ENCODE results near the gene CAV1.
A peak's percentile ranks its signal among the peaks of the same experiment; 100 is the strongest.

The CAV1 gene

GRCh38 chr7:116516324-116516723 lies 8.5 kb upstream of the CAV1 start:
- H3K36me3 ChIP-seq (ENCODE audit: control insufficient read depth in 1 of 2, insufficient read depth in 2 of 2, low read depth in 1 of 2, low read length in 2 of 2): no peaks in the 10 kb centered on the region

DNA sequence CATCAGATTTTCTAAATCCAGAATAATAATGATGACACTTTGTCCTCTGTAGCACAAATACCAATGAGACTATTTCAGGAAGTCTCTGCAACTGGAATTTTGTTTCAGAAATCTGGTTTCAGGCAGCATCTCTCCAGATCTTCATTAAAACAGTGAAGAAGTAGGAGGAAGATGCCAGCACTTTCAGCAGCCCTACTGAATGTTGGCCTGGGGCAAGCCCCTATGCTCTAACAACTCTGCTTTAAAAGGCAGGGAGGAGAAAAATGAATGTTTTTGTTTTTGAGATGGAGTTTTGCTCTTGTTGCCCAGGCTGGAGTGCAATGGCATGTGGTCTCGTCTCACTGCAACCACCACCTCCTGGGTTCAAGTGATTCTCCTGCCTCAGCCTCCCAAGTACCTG lies 7.2 kb upstream of the CAV1 start:
- no peak for DNase-seq
- no peak overlapping the region for H2AFZ ChIP-seq (ENCODE audit: low read depth, low read length)
- H2BK5ac ChIP-seq (ENCODE audit: low read depth, low read length, poor library complexity, severe bottlenecking): no peak overlapping the region
- no peak overlapping the region for H3K4ac ChIP-seq (ENCODE audit: low read depth in 1 of 2, low read length in 2 of 2)
- WGBS: 88% methylated on average over 1 of the region's 1 CpG
- no peak overlapping the region for H3K18ac ChIP-seq (ENCODE audit: low read depth in 1 of 2, low read length in 2 of 2)
- H4K8ac ChIP-seq (ENCODE audit: low read length): no peak overlapping the region
- H2BK120ac ChIP-seq (ENCODE audit: low read depth, low read length): no peak overlapping the region
- no peak overlapping the region for H2AK5ac ChIP-seq (ENCODE audit: low read length, severe bottlenecking)
- H3K4me1 ChIP-seq (ENCODE audit: control insufficient read depth, insufficient read depth, low read depth, low read length): peaks cover 3% of the 10 kb centered on the region
- H2BK12ac ChIP-seq (ENCODE audit: low read length in 2 of 2): no peak overlapping the region
- H3K4me2 ChIP-seq (ENCODE audit: low read length, poor library complexity, severe bottlenecking): no peak overlapping the region
- no peak overlapping the region for H3K4me3 ChIP-seq (ENCODE audit: insufficient read depth in 1 of 2, low read depth in 1 of 2, low read length in 2 of 2)
- H3K27ac ChIP-seq (ENCODE audit: low read length, poor library complexity, severe bottlenecking): no peak overlapping the region
- H3K23ac ChIP-seq (ENCODE audit: low read length in 2 of 2): no peak overlapping the region
- no peaks in the 10 kb centered on the region for H3K9me3 ChIP-seq (ENCODE audit: control insufficient read depth, low read length)
- H4K91ac ChIP-seq (ENCODE audit: low read length): no peak overlapping the region
- H3K79me1 ChIP-seq (replicated peaks; ENCODE audit: low read length, poor library complexity, severe bottlenecking): no peaks in the 10 kb centered on the region
- H3K36me3 ChIP-seq (ENCODE audit: control insufficient read depth in 1 of 2, insufficient read depth in 2 of 2, low read depth in 1 of 2, low read length in 2 of 2): no peaks in the 10 kb centered on the region
- H3K14ac ChIP-seq (ENCODE audit: low read length in 2 of 2): no peak overlapping the region
- H3K9ac ChIP-seq (ENCODE audit: low read length): no peak overlapping the region
- no peaks in the 10 kb centered on the region for H3K27me3 ChIP-seq (ENCODE audit: control insufficient read depth in 1 of 2, insufficient read depth in 1 of 2, low read length in 2 of 2)
- no peak overlapping the region for H2BK15ac ChIP-seq (ENCODE audit: low read depth, poor library complexity, severe bottlenecking)

More at GRCh38 chr7:116516324-116516723, 8.5 kb upstream of the CAV1 start:
- Histone ChIP-seq H3K27me3 (ENCODE audit: control insufficient read depth in 1 of 2, insufficient read depth in 1 of 2, low read length in 2 of 2) (no peaks in the 10 kb centered on the region), H3K9ac (ENCODE audit: low read length) (no peak overlapping the region), H3K23ac (ENCODE audit: low read length in 2 of 2) (no peak overlapping the region), H3K14ac (ENCODE audit: low read length in 2 of 2) (no peak overlapping the region), H3K4me3 (ENCODE audit: insufficient read depth in 1 of 2, low read depth in 1 of 2, low read length in 2 of 2) (no peak overlapping the region), H3K27ac (ENCODE audit: low read length, poor library complexity, severe bottlenecking) (no peak overlapping the region), H3K79me1 (replicated peaks; ENCODE audit: low read length, poor library complexity, severe bottlenecking) (no peaks in the 10 kb centered on the region), H2BK12ac (ENCODE audit: low read length in 2 of 2) (no peak overlapping the region), H3K4me2 (ENCODE audit: low read length, poor library complexity, severe bottlenecking) (no peak overlapping the region), H4K8ac (ENCODE audit: low read length) (no peak overlapping the region), H3K18ac (ENCODE audit: low read depth in 1 of 2, low read length in 2 of 2) (no peak overlapping the region), H2BK15ac (ENCODE audit: low read depth, poor library complexity, severe bottlenecking) (no peak overlapping the region), H3K4me1 (ENCODE audit: control insufficient read depth, insufficient read depth, low read depth, low read length) (peaks cover 7% of the 10 kb centered on the region), H2AK5ac (ENCODE audit: low read length, severe bottlenecking) (no peak overlapping the region), H2BK5ac (ENCODE audit: low read depth, low read length, poor library complexity, severe bottlenecking) (no peak overlapping the region), H3K4ac (ENCODE audit: low read depth in 1 of 2, low read length in 2 of 2) (no peak overlapping the region), H2BK120ac (ENCODE audit: low read depth, low read length) (no peak overlapping the region), H4K91ac (ENCODE audit: low read length) (no peak overlapping the region), H3K9me3 (ENCODE audit: control insufficient read depth, low read length) (no peaks in the 10 kb centered on the region), H2AFZ (ENCODE audit: low read depth, low read length) (no peak overlapping the region)
- DNase-seq: no peak

- Histone ChIP-seq H2AFZ (ENCODE audit: low read depth, low read length) (no peak overlapping the region), H3K4me2 (ENCODE audit: low read length, poor library complexity, severe bottlenecking) (no peak overlapping the region), H2AK5ac (ENCODE audit: low read length, severe bottlenecking) (no peak overlapping the region)
Observed at GRCh38 chr7:116518961-116519360, 5.9 kb upstream of the CAV1 start.

GRCh38 chr7:116521046-116521664 lies 3.7 kb upstream of the CAV1 start:
- no peak overlapping the region for H3K4me2 ChIP-seq (ENCODE audit: low read length, poor library complexity, severe bottlenecking)
- DNase-seq: peak; percentile 60
- WGBS: 90% methylated on average over 1 of the region's 6 CpGs
- no peak overlapping the region for H2AFZ ChIP-seq (ENCODE audit: low read depth, low read length)
- H3K79me1 ChIP-seq (replicated peaks; ENCODE audit: low read length, poor library complexity, severe bottlenecking): no peaks in the 10 kb centered on the region
- H3K9ac ChIP-seq (ENCODE audit: low read length): no peak overlapping the region
- H3K18ac ChIP-seq (ENCODE audit: low read depth in 1 of 2, low read length in 2 of 2): peak overlapping the region in 1 of 2 experiments; percentile 76
- no peaks in the 10 kb centered on the region for H3K9me3 ChIP-seq (ENCODE audit: control insufficient read depth, low read length)
- peak overlapping the region in 1 of 2 experiments; percentile 77 for H2BK12ac ChIP-seq (ENCODE audit: low read length in 2 of 2)
- H3K4me1 ChIP-seq (ENCODE audit: control insufficient read depth, insufficient read depth, low read depth, low read length): peaks cover 5% of the 10 kb centered on the region
- H3K14ac ChIP-seq (ENCODE audit: low read length in 2 of 2): no peak overlapping the region
- H2BK15ac ChIP-seq (ENCODE audit: low read depth, poor library complexity, severe bottlenecking): no peak overlapping the region
- peak overlapping the region in 1 of 2 experiments; percentile 7 for H3K4ac ChIP-seq (ENCODE audit: low read depth in 1 of 2, low read length in 2 of 2)
- H2AK5ac ChIP-seq (ENCODE audit: low read length, severe bottlenecking): peak overlapping the region; percentile 90
- H3K27ac ChIP-seq (ENCODE audit: low read length, poor library complexity, severe bottlenecking): peak overlapping the region; percentile 96
- H3K27me3 ChIP-seq (ENCODE audit: control insufficient read depth in 1 of 2, insufficient read depth in 1 of 2, low read length in 2 of 2): no peaks in the 10 kb centered on the region
- H3K4me3 ChIP-seq (ENCODE audit: insufficient read depth in 1 of 2, low read depth in 1 of 2, low read length in 2 of 2): no peak overlapping the region
- H3K23ac ChIP-seq (ENCODE audit: low read length in 2 of 2): no peak overlapping the region
- H2BK120ac ChIP-seq (ENCODE audit: low read depth, low read length): no peak overlapping the region
- H4K8ac ChIP-seq (ENCODE audit: low read length): no peak overlapping the region
- no peak overlapping the region for H4K91ac ChIP-seq (ENCODE audit: low read length)
- no peak overlapping the region for H2BK5ac ChIP-seq (ENCODE audit: low read depth, low read length, poor library complexity, severe bottlenecking)
- no peaks in the 10 kb centered on the region for H3K36me3 ChIP-seq (ENCODE audit: control insufficient read depth in 1 of 2, insufficient read depth in 2 of 2, low read depth in 1 of 2, low read length in 2 of 2)

More at GRCh38 chr7:116518961-116519360, 5.9 kb upstream of the CAV1 start:
- H4K91ac ChIP-seq (ENCODE audit: low read length): no peak overlapping the region
- H2BK120ac ChIP-seq (ENCODE audit: low read depth, low read length): no peak overlapping the region
- no peak overlapping the region for H3K23ac ChIP-seq (ENCODE audit: low read length in 2 of 2)
- no peak overlapping the region for H3K9ac ChIP-seq (ENCODE audit: low read length)
- no peak overlapping the region for H3K18ac ChIP-seq (ENCODE audit: low read depth in 1 of 2, low read length in 2 of 2)
- no peaks in the 10 kb centered on the region for H3K27me3 ChIP-seq (ENCODE audit: control insufficient read depth in 1 of 2, insufficient read depth in 1 of 2, low read length in 2 of 2)
- H2BK5ac ChIP-seq (ENCODE audit: low read depth, low read length, poor library complexity, severe bottlenecking): no peak overlapping the region
- H3K14ac ChIP-seq (ENCODE audit: low read length in 2 of 2): no peak overlapping the region
- H4K8ac ChIP-seq (ENCODE audit: low read length): no peak overlapping the region
- H2BK12ac ChIP-seq (ENCODE audit: low read length in 2 of 2): no peak overlapping the region
- no peak overlapping the region for H2BK15ac ChIP-seq (ENCODE audit: low read depth, poor library complexity, severe bottlenecking)
- no peak overlapping the region for H3K4me3 ChIP-seq (ENCODE audit: insufficient read depth in 1 of 2, low read depth in 1 of 2, low read length in 2 of 2)
- no peaks in the 10 kb centered on the region for H3K9me3 ChIP-seq (ENCODE audit: control insufficient read depth, low read length)
- H3K27ac ChIP-seq (ENCODE audit: low read length, poor library complexity, severe bottlenecking): no peak overlapping the region
- H3K36me3 ChIP-seq (ENCODE audit: control insufficient read depth in 1 of 2, insufficient read depth in 2 of 2, low read depth in 1 of 2, low read length in 2 of 2): no peaks in the 10 kb centered on the region
- peaks cover 3% of the 10 kb centered on the region for H3K4me1 ChIP-seq (ENCODE audit: control insufficient read depth, insufficient read depth, low read depth, low read length)
- H3K4ac ChIP-seq (ENCODE audit: low read depth in 1 of 2, low read length in 2 of 2): no peak overlapping the region
- H3K79me1 ChIP-seq (replicated peaks; ENCODE audit: low read length, poor library complexity, severe bottlenecking): no peaks in the 10 kb centered on the region
- no peak for DNase-seq

Data from mesenchymal stem cell (in vitro differentiated cells and primary cell).